ENCODE measurements around the gene PSMA4. TPM values are rescaled to one million over a fixed set of nuclear protein-coding genes. Genes with fewer than 3 reads are reported as not detected.
A peak's percentile ranks its signal among the peaks of the same experiment; 100 is the strongest.
"Not testable (repeated sequence)": the region's sequence is repeated elsewhere in the genome, so short reads cannot be mapped to it uniquely, and the experiment has no call there.

PSMA4 gene
- total RNA-seq, 1 experiment from 2014 or later, result 230 TPM

- BruUV-seq (replicated peaks), result no TSS peak
- POLR2A ChIA-PET (ENCODE audit: unreplicated experiment), result interaction anchor here (0.6 kb wide), 1 partner anchor 120 kb away, joined by 8 read pairs; no protein-coding TSS in a partner anchor
- intact Hi-C loops (cut with micrococcal nuclease; ENCODE audit: unreplicated experiment), result no loop called here
These were observed 2.9 kb upstream of the PSMA4 start for GRCh38 chr15:78537266-78537905.

DNA sequence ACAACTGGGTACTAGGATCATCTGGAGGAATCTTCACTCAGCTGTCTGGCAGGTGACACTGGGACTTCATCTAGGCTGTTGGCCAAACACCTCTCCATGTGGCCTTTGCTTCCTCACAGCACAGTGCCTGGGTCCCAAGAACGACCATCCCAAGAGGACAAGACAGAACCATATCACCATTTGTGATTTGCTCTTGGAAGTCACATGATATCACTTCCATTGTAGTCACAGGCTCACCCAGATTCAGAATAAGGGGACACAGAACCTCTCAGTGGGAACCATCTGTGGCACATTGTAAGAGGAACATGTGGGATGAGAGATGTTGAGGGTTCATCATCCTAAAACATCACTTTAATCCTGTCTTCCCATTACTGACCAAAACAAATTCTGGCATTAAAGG, 1.9 kb upstream of the PSMA4 start:
- no peaks in the 10 kb centered on the region for H3K9me2 ChIP-seq (ENCODE audit: insufficient read depth)
- no peak overlapping the region for H2AFZ ChIP-seq
- peaks cover 31% of the 10 kb centered on the region for H3K79me2 ChIP-seq (ENCODE audit: low read depth)
- peaks cover 15% of the 10 kb centered on the region for H3K4me1 ChIP-seq (replicated peaks; ENCODE audit: insufficient read depth)
- no peak for TF ChIP-seq EZH2 (IDR thresholded peaks at IDR 0.05; ENCODE audit: low read depth)
- TF ChIP-seq, protein P1, sequence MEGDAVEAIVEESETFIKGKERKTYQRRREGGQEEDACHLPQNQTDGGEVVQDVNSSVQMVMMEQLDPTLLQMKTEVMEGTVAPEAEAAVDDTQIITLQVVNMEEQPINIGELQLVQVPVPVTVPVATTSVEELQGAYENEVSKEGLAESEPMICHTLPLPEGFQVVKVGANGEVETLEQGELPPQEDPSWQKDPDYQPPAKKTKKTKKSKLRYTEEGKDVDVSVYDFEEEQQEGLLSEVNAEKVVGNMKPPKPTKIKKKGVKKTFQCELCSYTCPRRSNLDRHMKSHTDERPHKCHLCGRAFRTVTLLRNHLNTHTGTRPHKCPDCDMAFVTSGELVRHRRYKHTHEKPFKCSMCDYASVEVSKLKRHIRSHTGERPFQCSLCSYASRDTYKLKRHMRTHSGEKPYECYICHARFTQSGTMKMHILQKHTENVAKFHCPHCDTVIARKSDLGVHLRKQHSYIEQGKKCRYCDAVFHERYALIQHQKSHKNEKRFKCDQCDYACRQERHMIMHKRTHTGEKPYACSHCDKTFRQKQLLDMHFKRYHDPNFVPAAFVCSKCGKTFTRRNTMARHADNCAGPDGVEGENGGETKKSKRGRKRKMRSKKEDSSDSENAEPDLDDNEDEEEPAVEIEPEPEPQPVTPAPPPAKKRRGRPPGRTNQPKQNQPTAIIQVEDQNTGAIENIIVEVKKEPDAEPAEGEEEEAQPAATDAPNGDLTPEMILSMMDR (conservative IDR thresholded peaks at IDR 0.05), result no peak
- no peak overlapping the region for H3K27ac ChIP-seq
- H4K20me1 ChIP-seq (ENCODE audit: insufficient read depth), result no peaks in the 10 kb centered on the region
- no peak overlapping the region for H3K4me3 ChIP-seq
- CTCF ChIA-PET, result no interaction called here
- POLR2A ChIA-PET (ENCODE audit: unreplicated experiment), result no interaction called here
- no peaks in the 10 kb centered on the region for H3K9me3 ChIP-seq (ENCODE audit: insufficient read depth, low read depth)
- BruUV-seq (replicated peaks), result no TSS peak
- intact Hi-C loops (cut with micrococcal nuclease; ENCODE audit: unreplicated experiment), result no loop called here
- H3K4me2 ChIP-seq, result no peak overlapping the region
- H3K27me3 ChIP-seq (ENCODE audit: insufficient read depth, low read depth), result no peaks in the 10 kb centered on the region
- no peaks in the 10 kb centered on the region for H3F3A ChIP-seq (ENCODE audit: insufficient read depth, low read depth)
- peaks cover 12% of the 10 kb centered on the region for H3K36me3 ChIP-seq (ENCODE audit: low read depth)
- DNase-seq, result no peak

More at GRCh38 chr15:78537266-78537905, 2.9 kb upstream of the PSMA4 start:
- Histone ChIP-seq H3K4me3 (no peak overlapping the region), H3K9me3 (ENCODE audit: insufficient read depth, low read depth) (no peaks in the 10 kb centered on the region), H3K4me2 (no peak overlapping the region), H2AFZ (no peak overlapping the region), H3K79me2 (ENCODE audit: low read depth) (peaks cover 21% of the 10 kb centered on the region), H3F3A (ENCODE audit: insufficient read depth, low read depth) (no peaks in the 10 kb centered on the region), H3K4me1 (replicated peaks; ENCODE audit: insufficient read depth) (peaks cover 11% of the 10 kb centered on the region), H3K36me3 (ENCODE audit: low read depth) (peaks cover 6% of the 10 kb centered on the region), H3K27ac (no peak overlapping the region), H3K27me3 (ENCODE audit: insufficient read depth, low read depth) (no peaks in the 10 kb centered on the region), H3K9me2 (ENCODE audit: insufficient read depth) (no peaks in the 10 kb centered on the region), H4K20me1 (ENCODE audit: insufficient read depth) (no peaks in the 10 kb centered on the region)
- TF ChIP-seq, protein P1 (conservative IDR thresholded peaks at IDR 0.05), result no peak
- TF ChIP-seq EZH2 (IDR thresholded peaks at IDR 0.05; ENCODE audit: low read depth), result no peak
- CTCF ChIA-PET, result no interaction called here
- DNase-seq, result no peak

DNA sequence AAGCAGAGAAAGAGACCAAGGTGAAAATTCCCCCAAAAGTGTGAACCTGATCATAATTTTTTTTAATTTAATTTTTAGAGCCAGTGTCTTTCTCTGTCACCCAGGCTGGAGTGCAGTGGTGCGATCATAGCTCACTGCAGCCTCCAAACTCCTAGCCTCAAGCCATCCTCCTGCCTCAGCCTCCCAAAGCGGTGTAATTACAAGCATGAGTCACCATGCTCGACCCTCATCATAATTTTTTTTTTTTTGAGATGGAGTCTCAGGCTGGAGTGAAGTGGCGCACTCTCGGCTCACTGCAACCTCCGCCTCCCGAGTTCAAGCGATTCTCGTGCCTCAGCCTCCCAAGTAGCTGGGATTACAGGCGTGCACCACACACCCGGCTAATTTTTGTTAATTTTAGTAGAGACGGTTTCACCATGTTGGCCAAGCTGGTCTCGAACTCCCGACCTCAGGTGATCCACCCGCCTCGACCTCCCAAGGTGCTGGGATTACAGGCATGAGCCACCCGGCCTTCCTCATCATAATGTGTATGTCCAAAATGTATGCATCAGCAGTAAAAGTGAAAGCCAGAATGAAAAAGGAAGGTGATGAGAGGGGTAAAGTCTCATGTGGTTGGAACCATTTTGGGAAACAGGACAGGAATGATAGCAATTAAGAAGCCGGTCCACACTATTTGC, 642 bp upstream of the PSMA4 start:
- ChIA-PET POLR2A (ENCODE audit: unreplicated experiment) (interaction anchor here (0.6 to 1.0 kb wide), 5 partner anchors 13 to 416 kb away, joined by 3 to 8 read pairs (median 5); partner anchors contain the start of gene CHRNA5), CTCF (interaction anchor here (0.6 kb wide), 1 partner anchor 176 kb away, joined by 3 read pairs; no protein-coding TSS in a partner anchor)
- H3K9me2 ChIP-seq (ENCODE audit: insufficient read depth); H4K20me1 ChIP-seq (ENCODE audit: insufficient read depth); H3K27me3 ChIP-seq (ENCODE audit: insufficient read depth, low read depth); H3F3A ChIP-seq (ENCODE audit: insufficient read depth, low read depth); H3K9me3 ChIP-seq (ENCODE audit: insufficient read depth, low read depth): not testable (repeated sequence)
- Histone ChIP-seq H3K4me3 (peak overlapping the region; percentile 93), H2AFZ (peak overlapping the region; percentile 96), H3K79me2 (ENCODE audit: low read depth) (peaks cover 31% of the 10 kb centered on the region), H3K4me2 (peak overlapping the region; percentile 95), H3K27ac (peak overlapping the region; percentile 73), H3K4me1 (replicated peaks; ENCODE audit: insufficient read depth) (peaks cover 15% of the 10 kb centered on the region), H3K36me3 (ENCODE audit: low read depth) (peaks cover 14% of the 10 kb centered on the region)
- BruUV-seq (replicated peaks), result TSS peak; percentile 79
- peak in 1 of 2 experiments; percentile 44 for DNase-seq
- intact Hi-C loops (cut with micrococcal nuclease; ENCODE audit: unreplicated experiment), result loop anchor here (2.0 kb wide), 1 partner anchor 25 kb away; the partner anchor contains the start of gene CHRNA5

Measured in PC-9 (cell line).